ENCODE data around the gene GPR101.

GRCh38 chrX:137043736-137044135 lies 9.9 kb upstream of the GPR101 start:
- TF ChIP-seq RCOR1 (conservative IDR thresholded peaks at IDR 0.05; ENCODE audit: low read depth, low read length) (no peak), NFYB (IDR thresholded peaks at IDR 0.05; ENCODE audit: insufficient read depth, low read depth, low read length) (no peak), ATF2 (IDR thresholded peaks at IDR 0.05; ENCODE audit: low read length) (no peak), FOXK2 (IDR thresholded peaks at IDR 0.05) (no peak), CTCF (IDR thresholded peaks at IDR 0.05 in 2 of 3, conservative IDR thresholded peaks at IDR 0.05 in 1 of 3; ENCODE audit: control insufficient read depth in 2 of 3, extremely low read depth in 1 of 3, insufficient read depth in 1 of 3, low read depth in 3 of 3, low read length in 3 of 3) (no peak), SPI1 (IDR thresholded peaks at IDR 0.05; ENCODE audit: borderline replicate concordance, insufficient read depth, low read depth, low read length) (no peak), NBN (IDR thresholded peaks at IDR 0.05) (no peak), MAX (IDR thresholded peaks at IDR 0.05; ENCODE audit: low read depth, low read length) (no peak), TARDBP (IDR thresholded peaks at IDR 0.05; ENCODE audit: borderline replicate concordance) (no peak), MXI1 (IDR thresholded peaks at IDR 0.05; ENCODE audit: low read depth, low read length) (no peak)

All from GM12878 (cell line).